Right lung (tissue), 5 donors: ENCODE measurements around the gene SLC35F1. TPM values are rescaled to one million over a fixed set of nuclear protein-coding genes. Genes with fewer than 3 reads are reported as not detected.

Experiments
- DNase-seq, 2 donors: peaks; one replicate each; pipeline ENCODE4 v3.0.0-alpha.2; 2013
- polyA plus RNA-seq, 5 donors: library from polyadenylated mRNA; unstranded; fragments of 120-200 nt; gene quantifications; one replicate each; pipeline versions ENCODE4 v1.2.1 to v1.2.3, GENCODE V29; 2013; ENCODE audit warnings: inconsistent platforms in 1 of 5, low replicate concordance in 1 of 5; ENCODE audit not compliant: insufficient read length in 5 of 5, insufficient read depth in 1 of 5

SLC35F1 gene
- polyA plus RNA-seq, 5 donors, result 2.6 to 3.7 (median 3.1) TPM

GRCh38 chr6:118186672-118187567 is 279.9 kb downstream of the SLC35F1 start:
- DNase-seq, result no peak

- DNase-seq, result peak; percentile 68 to 74
These were observed 280.6 kb downstream of the SLC35F1 start for GRCh38 chr6:118187568-118188164.

GRCh38 chr6:118188561-118188960 is 281.5 kb downstream of the SLC35F1 start:
- no peak for DNase-seq

- DNase-seq, result no peak
These were observed 290.5 kb downstream of the SLC35F1 start for GRCh38 chr6:118197539-118197938.

GRCh38 chr6:118198746-118199145 is 291.7 kb downstream of the SLC35F1 start:
- DNase-seq, result no peak

- DNase-seq, result no peak
These were observed 293.1 kb downstream of the SLC35F1 start for GRCh38 chr6:118200160-118200559.

- no peak for DNase-seq
These were observed 295.5 kb downstream of the SLC35F1 start for GRCh38 chr6:118202517-118202916.

- DNase-seq, result no peak
These were observed 296.5 kb downstream of the SLC35F1 start for GRCh38 chr6:118203545-118203944.

- no peak for DNase-seq
These were observed 299.2 kb downstream of the SLC35F1 start for GRCh38 chr6:118206221-118206620.

GRCh38 chr6:118207947-118208346 is 300.9 kb downstream of the SLC35F1 start:
- DNase-seq, result no peak

- DNase-seq, result no peak
These were observed 305.5 kb downstream of the SLC35F1 start for GRCh38 chr6:118212451-118213173.

GRCh38 chr6:118215269-118215668 is 308.2 kb downstream of the SLC35F1 start:
- DNase-seq, result no peak

- no peak for DNase-seq
These were observed 309.7 kb downstream of the SLC35F1 start for GRCh38 chr6:118216751-118217150.

- DNase-seq, result no peak
These were observed 311.1 kb downstream of the SLC35F1 start for GRCh38 chr6:118218156-118218555.

GRCh38 chr6:118220429-118221128 is 313.5 kb downstream of the SLC35F1 start:
- DNase-seq, result no peak

GRCh38 chr6:118223316-118223715 is 316.3 kb downstream of the SLC35F1 start:
- no peak for DNase-seq

- DNase-seq, result no peak
These were observed 321.8 kb downstream of the SLC35F1 start for GRCh38 chr6:118228886-118229285.

GRCh38 chr6:118240878-118241528 is 333.9 kb downstream of the SLC35F1 start:
- no peak for DNase-seq

GRCh38 chr6:118246406-118246805 is 339.3 kb downstream of the SLC35F1 start:
- DNase-seq, result no peak

- DNase-seq, result no peak
These were observed 341.1 kb downstream of the SLC35F1 start for GRCh38 chr6:118248171-118248570.

GRCh38 chr6:118249680-118250079 is 342.6 kb downstream of the SLC35F1 start:
- no peak for DNase-seq
